Uterus (tissue), 2 donors: ENCODE measurements around the gene DNAH11.

Experiments used
- POLR2A ChIP-seq, 2 donors: fragments of 450-650 bp; IDR thresholded peaks; one replicate each; pipeline ENCODE4 v1.6.1; 2016; ENCODE audit warnings: antibody characterized with exemption in 2 of 2, mild to moderate bottlenecking in 1 of 2, moderate library complexity in 1 of 2
- TF ChIP-seq, protein P1 (sequence below), 4 experiments: fragments of 200-600 bp in 2 of 4; fragments of 450-650 bp in 2 of 4; sonication (generic) in 2 of 4; IDR thresholded peaks; one replicate each; pipeline ENCODE4 v1.5.1; 2016 to 2019; ENCODE audit warnings: antibody characterized with exemption in 4 of 4, mild to moderate bottlenecking in 2 of 4, moderate library complexity in 1 of 4

DNA sequence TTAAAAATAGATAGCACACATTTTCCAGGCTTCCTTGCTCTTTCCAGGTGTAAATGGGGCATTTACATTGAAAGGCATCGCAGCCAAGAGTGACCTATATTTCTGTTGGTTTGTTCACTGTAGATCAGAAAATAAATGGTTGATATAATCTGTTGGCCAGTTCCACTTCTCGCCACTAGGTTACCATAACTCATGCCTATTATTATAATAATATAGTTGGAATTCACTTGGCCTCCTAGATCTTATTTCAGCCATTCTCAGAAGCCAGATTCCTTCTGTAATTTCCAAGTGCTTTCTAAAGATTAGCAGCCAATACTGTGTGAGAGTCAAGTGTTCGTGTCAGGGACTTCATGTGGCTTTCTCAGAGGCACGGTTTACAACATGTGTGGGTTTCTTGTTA lies 179.5 kb downstream of the DNAH11 start:
- TF ChIP-seq, protein P1, sequence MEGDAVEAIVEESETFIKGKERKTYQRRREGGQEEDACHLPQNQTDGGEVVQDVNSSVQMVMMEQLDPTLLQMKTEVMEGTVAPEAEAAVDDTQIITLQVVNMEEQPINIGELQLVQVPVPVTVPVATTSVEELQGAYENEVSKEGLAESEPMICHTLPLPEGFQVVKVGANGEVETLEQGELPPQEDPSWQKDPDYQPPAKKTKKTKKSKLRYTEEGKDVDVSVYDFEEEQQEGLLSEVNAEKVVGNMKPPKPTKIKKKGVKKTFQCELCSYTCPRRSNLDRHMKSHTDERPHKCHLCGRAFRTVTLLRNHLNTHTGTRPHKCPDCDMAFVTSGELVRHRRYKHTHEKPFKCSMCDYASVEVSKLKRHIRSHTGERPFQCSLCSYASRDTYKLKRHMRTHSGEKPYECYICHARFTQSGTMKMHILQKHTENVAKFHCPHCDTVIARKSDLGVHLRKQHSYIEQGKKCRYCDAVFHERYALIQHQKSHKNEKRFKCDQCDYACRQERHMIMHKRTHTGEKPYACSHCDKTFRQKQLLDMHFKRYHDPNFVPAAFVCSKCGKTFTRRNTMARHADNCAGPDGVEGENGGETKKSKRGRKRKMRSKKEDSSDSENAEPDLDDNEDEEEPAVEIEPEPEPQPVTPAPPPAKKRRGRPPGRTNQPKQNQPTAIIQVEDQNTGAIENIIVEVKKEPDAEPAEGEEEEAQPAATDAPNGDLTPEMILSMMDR (IDR thresholded peaks at IDR 0.05), result no peak
- no peak for TF ChIP-seq POLR2A (IDR thresholded peaks at IDR 0.05)
